Activated T-cell treated with anti-CD3 and anti-CD28 coated beads, Interleukin-2, amount 50 U/mL, for 24 hours (primary cell): ENCODE data around the gene IRF2BPL.
"Not testable (repeated sequence)": the region's sequence is repeated elsewhere in the genome, so short reads cannot be mapped to it uniquely, and the experiment has no call there.

Experiments
- DNase-seq: peaks from one replicate; pipeline ENCODE4 v3.0.0-alpha.2; 2020
- H3K27ac Mint-ChIP-seq: 2 replicates; pipeline ENCODE4 v1.8.0; 2020; ENCODE audit warnings: mild to moderate bottlenecking, mixed read lengths
- H3K27me3 Mint-ChIP-seq: 2 replicates; pipeline ENCODE4 v1.8.0; 2020; ENCODE audit warnings: mixed read lengths
- H3K36me3 Mint-ChIP-seq: 2 replicates; pipeline ENCODE4 v1.8.0; 2020; ENCODE audit warnings: low read depth, mixed read lengths
- H3K4me1 Mint-ChIP-seq: 2 replicates; pipeline ENCODE4 v1.8.0; 2020; ENCODE audit warnings: low read depth, mixed read lengths
- H3K4me3 Mint-ChIP-seq: 2 replicates; pipeline ENCODE4 v1.8.0; 2020; ENCODE audit warnings: mild to moderate bottlenecking, moderate library complexity, mixed read lengths
- H3K9me3 Mint-ChIP-seq: 2 replicates; pipeline ENCODE4 v1.8.0; 2020; ENCODE audit warnings: mixed read lengths

The IRF2BPL gene

DNA sequence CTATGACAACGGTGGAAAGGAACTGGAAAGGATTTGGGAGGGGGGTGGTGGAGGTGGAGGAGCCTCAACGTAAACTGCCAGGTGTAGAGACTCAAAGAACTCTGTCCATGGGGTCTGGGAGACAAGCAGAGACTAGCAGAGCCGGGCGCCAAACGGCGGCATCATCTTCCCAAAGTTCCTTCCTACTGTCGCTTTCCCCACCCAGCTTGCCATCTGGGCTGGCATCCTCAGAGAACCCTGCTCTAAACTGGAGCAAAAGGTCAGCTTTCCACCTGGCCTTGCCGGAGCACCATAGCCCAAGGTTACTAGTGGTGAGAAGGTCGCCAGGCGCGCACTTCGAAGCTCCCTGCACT, 4.0 kb upstream of the IRF2BPL start:
- Mint-ChIP-seq H3K4me1 (peaks cover 71% of the 10 kb centered on the region), H3K4me3 (peak overlapping the region; percentile 85), H3K27me3 (no peaks in the 10 kb centered on the region), H3K36me3 (peaks cover 13% of the 10 kb centered on the region), H3K27ac (peak overlapping the region; percentile 96), H3K9me3 (no peaks in the 10 kb centered on the region)
- no peak for DNase-seq

GRCh38 chr14:77031759-77032490, 3.4 kb upstream of the IRF2BPL start:
- H3K4me1 Mint-ChIP-seq = peaks cover 65% of the 10 kb centered on the region
- H3K36me3 Mint-ChIP-seq = peaks cover 14% of the 10 kb centered on the region
- H3K4me3 Mint-ChIP-seq = peak overlapping the region; percentile 85
- no peaks in the 10 kb centered on the region for H3K27me3 Mint-ChIP-seq
- no peak for DNase-seq
- H3K9me3 Mint-ChIP-seq = no peaks in the 10 kb centered on the region
- H3K27ac Mint-ChIP-seq = peak overlapping the region; percentile 96

- peak; percentile 83 for DNase-seq
- Mint-ChIP-seq H3K4me1 (peaks cover 68% of the 10 kb centered on the region), H3K27ac (peak overlapping the region; percentile 89), H3K27me3 (no peaks in the 10 kb centered on the region), H3K4me3 (peak overlapping the region; percentile 88), H3K9me3 (no peaks in the 10 kb centered on the region), H3K36me3 (peaks cover 42% of the 10 kb centered on the region)
Observed at GRCh38 chr14:77027538-77028383, 747 bp downstream of the IRF2BPL start.

- Mint-ChIP-seq H3K27ac (peak overlapping the region; percentile 76), H3K9me3 (no peaks in the 10 kb centered on the region), H3K27me3 (no peaks in the 10 kb centered on the region), H3K36me3 (peaks cover 46% of the 10 kb centered on the region), H3K4me3 (peak overlapping the region; percentile 88), H3K4me1 (peaks cover 68% of the 10 kb centered on the region)
- DNase-seq = peak; percentile 70
Observed at GRCh38 chr14:77026930-77027537, 1.5 kb downstream of the IRF2BPL start.

DNA sequence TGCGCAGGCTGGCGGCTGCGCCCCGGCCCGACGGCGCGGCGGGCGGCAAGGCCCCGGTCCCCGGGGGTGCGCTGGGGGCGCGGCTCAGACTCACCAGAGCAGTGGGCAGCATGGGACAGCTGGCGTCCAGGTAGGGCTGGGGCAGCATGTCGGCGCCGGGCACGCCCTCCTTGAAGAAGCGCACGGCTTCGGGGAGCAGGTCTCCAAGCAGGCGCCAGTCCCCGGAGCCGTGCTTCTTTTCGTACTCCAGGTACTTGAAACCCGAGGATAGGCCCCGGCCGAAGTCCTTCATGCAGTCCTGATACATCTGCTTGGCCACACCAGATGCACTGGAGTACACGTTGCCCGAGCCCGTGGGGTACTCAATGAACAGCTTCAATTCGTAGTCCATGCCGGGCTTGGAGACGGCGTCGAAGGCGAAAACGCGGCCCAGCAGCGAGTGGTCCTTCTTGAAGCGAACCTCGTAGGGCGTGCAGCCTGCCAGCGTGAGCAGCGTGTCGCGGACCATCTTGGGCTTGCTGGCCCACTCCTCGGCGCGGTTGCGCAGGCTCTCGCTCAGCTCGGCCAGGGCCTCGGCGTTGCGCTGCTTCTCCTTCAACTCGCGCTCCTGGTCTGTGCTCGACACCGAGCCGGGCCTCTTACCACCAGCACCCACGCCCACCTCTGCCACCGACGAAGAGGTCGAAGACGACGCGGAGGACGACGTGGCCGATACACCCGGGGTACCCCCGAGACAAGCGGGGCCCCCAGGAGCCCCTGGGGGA, 2.2 kb downstream of the IRF2BPL start:
- Mint-ChIP-seq H3K9me3 (no peaks in the 10 kb centered on the region), H3K4me1 (peaks cover 68% of the 10 kb centered on the region), H3K27ac (peak overlapping the region; percentile 79), H3K36me3 (peaks cover 46% of the 10 kb centered on the region), H3K4me3 (peak overlapping the region; percentile 83), H3K27me3 (no peaks in the 10 kb centered on the region)
- no peak for DNase-seq

DNA sequence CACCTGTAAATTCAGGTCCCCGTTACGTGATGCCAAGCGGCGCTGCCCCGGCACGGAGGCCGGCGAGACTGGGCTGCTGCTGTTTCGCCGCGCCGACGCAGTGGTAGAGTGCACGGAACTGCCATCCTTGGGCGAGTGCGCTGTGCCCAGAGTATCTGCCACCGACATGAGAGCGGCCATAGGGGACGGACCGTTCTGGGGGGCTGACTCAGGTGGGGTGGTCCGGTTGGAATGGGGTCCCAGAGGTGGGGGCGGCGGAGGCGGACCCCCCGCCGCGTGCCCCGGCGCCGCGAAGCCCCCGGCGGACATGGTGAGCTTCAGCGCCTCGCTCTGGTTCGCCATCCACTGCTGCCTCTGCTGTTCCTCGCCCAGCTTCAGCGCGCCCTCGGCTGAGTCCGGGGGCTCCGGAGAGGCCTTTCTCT, 2.8 kb downstream of the IRF2BPL start:
- H3K27ac Mint-ChIP-seq = no peak overlapping the region
- peaks cover 63% of the 10 kb centered on the region for H3K4me1 Mint-ChIP-seq
- no peak for DNase-seq
- H3K27me3 Mint-ChIP-seq = no peaks in the 10 kb centered on the region
- peak overlapping the region; percentile 71 for H3K4me3 Mint-ChIP-seq
- peaks cover 46% of the 10 kb centered on the region for H3K36me3 Mint-ChIP-seq
- H3K9me3 Mint-ChIP-seq = no peaks in the 10 kb centered on the region

- peak overlapping the region; percentile 89 for H3K27ac Mint-ChIP-seq
- H3K36me3 Mint-ChIP-seq = peaks cover 41% of the 10 kb centered on the region
- H3K27me3 Mint-ChIP-seq = no peaks in the 10 kb centered on the region
- H3K4me1 Mint-ChIP-seq = peaks cover 51% of the 10 kb centered on the region
- no peaks in the 10 kb centered on the region for H3K9me3 Mint-ChIP-seq
- H3K4me3 Mint-ChIP-seq = peak overlapping the region; percentile 71
- DNase-seq = peak; percentile 77
Observed at GRCh38 chr14:77024171-77024691, 4.3 kb downstream of the IRF2BPL start.

- DNase-seq = peak; percentile 64
- Mint-ChIP-seq H3K27me3 (no peaks in the 10 kb centered on the region), H3K36me3 (peaks cover 35% of the 10 kb centered on the region), H3K9me3 (no peaks in the 10 kb centered on the region), H3K27ac (peak overlapping the region; percentile 75), H3K4me3 (peak overlapping the region; percentile 51), H3K4me1 (peaks cover 45% of the 10 kb centered on the region)
Observed at GRCh38 chr14:77023001-77023996, 5.2 kb downstream of the IRF2BPL start.

- no peaks in the 10 kb centered on the region for H3K9me3 Mint-ChIP-seq
- peak overlapping the region; percentile 51 for H3K4me3 Mint-ChIP-seq
- H3K36me3 Mint-ChIP-seq = peaks cover 35% of the 10 kb centered on the region
- H3K27me3 Mint-ChIP-seq = no peaks in the 10 kb centered on the region
- no peak for DNase-seq
- peaks cover 45% of the 10 kb centered on the region for H3K4me1 Mint-ChIP-seq
- H3K27ac Mint-ChIP-seq = peak overlapping the region; percentile 75
Observed at GRCh38 chr14:77022236-77022852, 6.2 kb downstream of the IRF2BPL start.

- Mint-ChIP-seq H3K4me1 (peaks cover 44% of the 10 kb centered on the region), H3K27ac (peak overlapping the region; percentile 75), H3K36me3 (peaks cover 31% of the 10 kb centered on the region)
- not testable (repeated sequence) for H3K9me3 Mint-ChIP-seq, H3K27me3 Mint-ChIP-seq, H3K4me3 Mint-ChIP-seq, DNase-seq
Observed at GRCh38 chr14:77021424-77021823, 7.1 kb downstream of the IRF2BPL start.

DNA sequence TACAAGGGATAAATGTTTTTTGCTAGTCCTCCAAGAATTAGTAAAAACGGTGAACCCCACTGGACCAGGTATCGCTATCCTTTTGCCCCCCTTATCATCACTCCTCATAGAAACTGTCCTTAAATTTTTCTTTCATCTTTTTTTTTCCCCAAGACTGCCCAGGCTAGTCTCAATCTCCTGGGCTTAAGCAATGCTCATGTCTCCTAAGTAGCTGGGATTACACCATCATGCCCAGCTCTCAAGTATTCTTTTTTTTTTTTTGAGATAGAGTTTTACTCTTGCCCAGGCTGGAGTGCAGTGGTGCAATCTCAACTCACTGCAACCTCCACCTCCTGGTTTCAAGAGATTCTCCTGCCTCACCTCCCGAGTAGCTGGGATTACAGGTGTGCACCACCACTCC, 9.7 kb downstream of the IRF2BPL start:
- no peak overlapping the region for H3K4me3 Mint-ChIP-seq
- H3K36me3 Mint-ChIP-seq = peaks cover 11% of the 10 kb centered on the region
- H3K27me3 Mint-ChIP-seq = no peaks in the 10 kb centered on the region
- no peaks in the 10 kb centered on the region for H3K9me3 Mint-ChIP-seq
- DNase-seq = no peak
- H3K4me1 Mint-ChIP-seq = peaks cover 24% of the 10 kb centered on the region
- no peak overlapping the region for H3K27ac Mint-ChIP-seq

GRCh38 chr14:77017666-77018065, 10.8 kb downstream of the IRF2BPL start:
- Mint-ChIP-seq H3K27ac (no peak overlapping the region), H3K36me3 (peaks cover 3% of the 10 kb centered on the region), H3K4me3 (no peak overlapping the region), H3K9me3 (no peaks in the 10 kb centered on the region), H3K27me3 (no peaks in the 10 kb centered on the region), H3K4me1 (peaks cover 13% of the 10 kb centered on the region)
- DNase-seq = no peak

DNA sequence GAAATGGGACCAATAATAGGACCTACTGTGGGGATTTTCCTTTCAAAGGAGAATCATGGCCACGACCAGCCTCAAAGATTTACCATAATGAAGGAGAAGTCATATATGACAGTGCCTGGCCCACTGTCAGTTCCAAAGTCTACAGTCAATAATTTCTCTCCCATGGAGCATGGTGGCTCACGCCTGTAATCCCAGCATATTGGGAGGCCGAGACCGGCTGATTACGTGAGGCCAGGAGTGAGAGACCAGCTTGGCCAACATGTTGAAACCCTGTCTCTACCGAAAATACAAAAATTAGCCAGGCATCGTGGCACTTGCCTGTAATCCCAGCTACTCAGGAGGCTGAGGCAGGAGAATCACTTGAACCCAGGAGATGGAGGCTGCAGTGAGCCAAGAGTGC, 13.8 kb downstream of the IRF2BPL start:
- Mint-ChIP-seq H3K27ac (no peak overlapping the region), H3K9me3 (no peaks in the 10 kb centered on the region), H3K27me3 (no peaks in the 10 kb centered on the region), H3K36me3 (no peaks in the 10 kb centered on the region), H3K4me3 (no peak overlapping the region), H3K4me1 (peaks cover 12% of the 10 kb centered on the region)
- DNase-seq = no peak
